ENCODE results near the gene SLC44A5.
"Not testable (repeated sequence)": the region's sequence is repeated elsewhere in the genome, so short reads cannot be mapped to it uniquely, and the experiment has no call there.

The SLC44A5 gene

GRCh38 chr1:75520862-75521475 is 89.9 kb downstream of the SLC44A5 start:
- no peak for DNase-seq

GRCh38 chr1:75519651-75520427 is 91.1 kb downstream of the SLC44A5 start:
- DNase-seq, result no peak

- no peak for DNase-seq
Measured at GRCh38 chr1:75518686-75519085, 92.2 kb downstream of the SLC44A5 start.

GRCh38 chr1:75514270-75514669 is 96.6 kb downstream of the SLC44A5 start:
- no peak for DNase-seq

GRCh38 chr1:75506976-75507375 is 103.9 kb downstream of the SLC44A5 start:
- no peak for DNase-seq

GRCh38 chr1:75503221-75503974 is 107.5 kb downstream of the SLC44A5 start:
- no peak for DNase-seq

- no peak for DNase-seq
Measured at GRCh38 chr1:75502776-75503175, 108.1 kb downstream of the SLC44A5 start.

GRCh38 chr1:75501577-75502295 is 109.2 kb downstream of the SLC44A5 start:
- no peak for DNase-seq

- no peak for DNase-seq
Measured at GRCh38 chr1:75492011-75492410, 118.9 kb downstream of the SLC44A5 start.

GRCh38 chr1:75487399-75487798 is 123.5 kb downstream of the SLC44A5 start:
- DNase-seq, result no peak

- DNase-seq, result no peak
Measured at GRCh38 chr1:75484789-75485188, 126.1 kb downstream of the SLC44A5 start.

GRCh38 chr1:75482951-75483350 is 128.0 kb downstream of the SLC44A5 start:
- no peak for DNase-seq

GRCh38 chr1:75476486-75476885 is 134.4 kb downstream of the SLC44A5 start:
- not testable (repeated sequence) for DNase-seq

- no peak for DNase-seq
Measured at GRCh38 chr1:75475696-75476095, 135.2 kb downstream of the SLC44A5 start.

GRCh38 chr1:75472971-75473603 is 137.8 kb downstream of the SLC44A5 start:
- no peak for DNase-seq

- no peak for DNase-seq
Measured at GRCh38 chr1:75472089-75472970, 138.6 kb downstream of the SLC44A5 start.

- DNase-seq, result no peak
Measured at GRCh38 chr1:75471252-75471651, 139.7 kb downstream of the SLC44A5 start.

GRCh38 chr1:75470448-75470847 is 140.5 kb downstream of the SLC44A5 start:
- no peak for DNase-seq

- DNase-seq, result no peak
Measured at GRCh38 chr1:75469586-75470173, 141.2 kb downstream of the SLC44A5 start.

GRCh38 chr1:75461808-75462325 is 149.0 kb downstream of the SLC44A5 start:
- DNase-seq, result no peak

- no peak for DNase-seq
Measured at GRCh38 chr1:75449998-75450397, 160.9 kb downstream of the SLC44A5 start.
